HepG2 (cell line): Measurements from ENCODE around the gene LILRB3. TPM values are rescaled to one million over a fixed set of nuclear protein-coding genes. Genes with fewer than 3 reads are reported as not detected.

Experiments
- BRD4 ChIP-seq: sonication (generic); formaldehyde crosslinking; IDR thresholded peaks from 2 replicates; pipeline ENCODE4 v1.4.0; 2020; ENCODE audit warnings: missing genetic modification reagents
- KIAA2018 ChIP-seq: sonication (generic); formaldehyde crosslinking; IDR thresholded peaks from 2 replicates; pipeline ENCODE4 v1.5.0; 2020; ENCODE audit warnings: mild to moderate bottlenecking, missing genetic modification reagents, borderline replicate concordance
- MED13 ChIP-seq: sonication (generic); formaldehyde crosslinking; IDR thresholded peaks from 2 replicates; pipeline ENCODE4 v1.5.0; 2020; ENCODE audit warnings: missing genetic modification reagents
- NFIC ChIP-seq: IDR thresholded peaks from 2 replicates; pipeline ENCODE4 v1.6.1; 2012; ENCODE audit warnings: mild to moderate bottlenecking, low read length, inconsistent platforms
- NFYB ChIP-seq: sonication (generic); formaldehyde crosslinking; IDR thresholded peaks from 2 replicates; pipeline ENCODE4 v1.4.0; 2020; ENCODE audit warnings: missing genetic modification reagents
- PPARG ChIP-seq: conservative IDR thresholded peaks from 2 replicates; pipeline ENCODE4 v1.6.1; 2016; ENCODE audit warnings: missing biosample characterization, missing genetic modification reagents
- SIN3A ChIP-seq: IDR thresholded peaks from 2 replicates; pipeline ENCODE4 v1.6.1; 2011; ENCODE audit warnings: low read depth, mild to moderate bottlenecking, control low read depth, low read length, borderline replicate concordance
- SSRP1 ChIP-seq: IDR thresholded peaks from 2 replicates; pipeline ENCODE4 v1.6.1; 2016; ENCODE audit warnings: control low read depth
- ZKSCAN1 ChIP-seq: fragments of 150-350 bp; IDR thresholded peaks from 2 replicates; pipeline ENCODE4 v1.6.1; 2014; ENCODE audit warnings: low read length
- ZNF451 ChIP-seq: sonication (generic); formaldehyde crosslinking; IDR thresholded peaks from 2 replicates; pipeline ENCODE4 v1.5.0; 2020; ENCODE audit warnings: mild to moderate bottlenecking, missing genetic modification reagents
- ZNF556 ChIP-seq: sonication (generic); formaldehyde crosslinking; IDR thresholded peaks from 2 replicates; pipeline ENCODE4 v1.4.0; 2020; ENCODE audit warnings: mild to moderate bottlenecking, missing genetic modification reagents, borderline replicate concordance
- ZNF580 ChIP-seq: IDR thresholded peaks from 2 replicates; pipeline ENCODE4 v1.6.1; 2016; ENCODE audit warnings: low read depth, borderline replicate concordance
- ZNF782 ChIP-seq: sonication (generic); formaldehyde crosslinking; IDR thresholded peaks from 2 replicates; pipeline ENCODE4 v1.4.0; 2020; ENCODE audit warnings: missing genetic modification reagents, mild to moderate bottlenecking, borderline replicate concordance
- polyA plus RNA-seq, 8 experiments: library from polyadenylated mRNA; depleted of rRNA in 3 of 8; stranded (reverse) in 7 of 8; unstranded in 1 of 8; fragments of >200 nt; fragmentation: Illumina TruSeq in 4 of 8; extraction: Trizol in 4 of 8; gene quantifications; 2 replicates each; pipeline versions ENCODE4 v1.2.1 to v1.2.3, GENCODE V29; 2011 to 2016; ENCODE audit warnings: low read depth in 4 of 8, missing spikeins in 1 of 8, mixed read lengths in 1 of 8; ENCODE audit not compliant: insufficient read depth in 1 of 8
- total RNA-seq, 5 experiments: library from RNA; depleted of rRNA; stranded (reverse); fragments of >200 nt; fragmentation: Illumina TruSeq; extraction: Trizol; gene quantifications; 2 replicates each; pipeline ENCODE4 v1.2.3, GENCODE V29; 2016; ENCODE audit warnings: low read depth in 1 of 5
- TF ChIP-seq, protein P1 (sequence below), 2 experiments: sonication (generic) in 1 of 2; formaldehyde crosslinking in 1 of 2; IDR thresholded peaks; 2 replicates each; pipeline versions ENCODE4 v1.6.1 to v1.9.0; 2014 to 2022; ENCODE audit warnings: antibody characterized with exemption in 1 of 2, borderline replicate concordance in 1 of 2, inconsistent platforms in 1 of 2, low read depth in 1 of 2, missing genetic modification reagents in 1 of 2

LILRB3 gene
- total and polyA plus RNA-seq, 2 of the 13 experiments (the other 11 are each of a cell fraction or from before 2014, with no cell fraction given), result 0.22 TPM; not detected in 1

GRCh38 chr19:54189735-54190502 lies 32.9 kb downstream of the LILRB3 start (continued):
- TF ChIP-seq KIAA2018 (CRISPR knock-in tag) (0 out of 2 replicates have a peak, but pooled peaks have one; percentile 56), MED13 (CRISPR knock-in tag) (peak; percentile 44; the same call in 1 of the 2 replicates), ZNF782 (no peak), NFIC (no peak), BRD4 (CRISPR knock-in tag) (0 out of 2 replicates have a peak, but pooled peaks have one; percentile 44), ZNF451 (CRISPR knock-in tag) (no peak; the same call in 1 of the 2 replicates), PPARG (CRISPR knock-in tag) (no peak), ZNF580 (peak; percentile 35; the same call in 1 of the 2 replicates), SSRP1 (CRISPR knock-in tag) (peak; percentile 97), ZNF556 (CRISPR knock-in tag) (0 out of 2 replicates have a peak, but pooled peaks have one; percentile 29), ZKSCAN1 (no peak), NFYB (peak; percentile 50), SIN3A (peak; percentile 75; the same call in 1 of the 2 replicates)
- TF ChIP-seq, protein P1, sequence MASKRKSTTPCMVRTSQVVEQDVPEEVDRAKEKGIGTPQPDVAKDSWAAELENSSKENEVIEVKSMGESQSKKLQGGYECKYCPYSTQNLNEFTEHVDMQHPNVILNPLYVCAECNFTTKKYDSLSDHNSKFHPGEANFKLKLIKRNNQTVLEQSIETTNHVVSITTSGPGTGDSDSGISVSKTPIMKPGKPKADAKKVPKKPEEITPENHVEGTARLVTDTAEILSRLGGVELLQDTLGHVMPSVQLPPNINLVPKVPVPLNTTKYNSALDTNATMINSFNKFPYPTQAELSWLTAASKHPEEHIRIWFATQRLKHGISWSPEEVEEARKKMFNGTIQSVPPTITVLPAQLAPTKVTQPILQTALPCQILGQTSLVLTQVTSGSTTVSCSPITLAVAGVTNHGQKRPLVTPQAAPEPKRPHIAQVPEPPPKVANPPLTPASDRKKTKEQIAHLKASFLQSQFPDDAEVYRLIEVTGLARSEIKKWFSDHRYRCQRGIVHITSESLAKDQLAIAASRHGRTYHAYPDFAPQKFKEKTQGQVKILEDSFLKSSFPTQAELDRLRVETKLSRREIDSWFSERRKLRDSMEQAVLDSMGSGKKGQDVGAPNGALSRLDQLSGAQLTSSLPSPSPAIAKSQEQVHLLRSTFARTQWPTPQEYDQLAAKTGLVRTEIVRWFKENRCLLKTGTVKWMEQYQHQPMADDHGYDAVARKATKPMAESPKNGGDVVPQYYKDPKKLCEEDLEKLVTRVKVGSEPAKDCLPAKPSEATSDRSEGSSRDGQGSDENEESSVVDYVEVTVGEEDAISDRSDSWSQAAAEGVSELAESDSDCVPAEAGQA (IDR thresholded peaks at IDR 0.05; ENCODE audit: low read depth), result 0 out of 2 replicates have a peak, but pooled peaks have one; percentile 55
- TF ChIP-seq, protein P1 (CRISPR knock-in tag; IDR thresholded peaks at IDR 0.05; ENCODE audit: borderline replicate concordance), result no peak; the same call in 1 of the 2 replicates
